Upper lobe of left lung (tissue), 4 donors: ENCODE results near the gene MRGPRD.

Experiments used
- CTCF ChIP-seq, 6 experiments: fragments of 450-650 bp in 4 of 6; fragments of 200-600 bp in 2 of 6; sonication (generic) in 2 of 6; IDR thresholded peaks; one replicate each; pipeline ENCODE4 v1.5.1; 2016 to 2019; ENCODE audit warnings: antibody characterized with exemption in 6 of 6
- POLR2AphosphoS5 ChIP-seq, 2 donors: sonication (generic); formaldehyde crosslinking; IDR thresholded peaks; one replicate each; pipeline ENCODE4 v1.5.1; 2017; ENCODE audit warnings: antibody characterized with exemption in 2 of 2

DNA sequence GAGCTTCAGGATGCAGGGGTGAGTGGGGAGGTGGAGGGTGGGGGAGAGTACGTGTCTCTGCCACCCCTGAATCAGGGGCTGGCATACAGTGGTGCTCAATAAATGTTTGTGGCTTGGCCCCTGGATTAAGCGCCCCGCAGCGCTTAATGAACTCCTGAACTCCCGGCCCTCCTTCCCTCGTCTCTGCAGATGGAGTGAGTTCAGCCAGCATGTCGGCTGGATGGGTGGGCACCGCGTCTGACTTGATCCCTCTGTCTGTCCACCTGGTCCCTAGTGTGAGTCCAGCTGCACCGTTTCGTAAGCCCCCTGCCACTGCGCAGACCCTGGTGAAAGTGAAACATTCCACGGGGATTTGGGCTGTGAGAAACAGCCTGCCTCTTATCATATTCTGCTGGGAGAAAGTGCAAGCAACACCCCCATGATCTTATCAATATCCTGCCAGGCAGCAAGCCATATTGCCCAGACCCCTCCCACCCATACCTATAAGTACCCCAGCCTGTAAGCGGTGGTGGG is 12.0 kb upstream of the MRGPRD start:
- TF ChIP-seq CTCF (IDR thresholded peaks at IDR 0.05) (no peak), POLR2AphosphoS5 (IDR thresholded peaks at IDR 0.05) (no peak)
